ENCODE data around the gene AGBL4. TPM values are rescaled to one million over a fixed set of nuclear protein-coding genes. Genes with fewer than 3 reads are reported as not detected.

AGBL4 gene
- total RNA-seq, 1 donor from 2014 or later = not detected

GRCh38 chr1:49465486-49466185 is 558.1 kb downstream of the AGBL4 start:
- H3K36me3 Mint-ChIP-seq (ENCODE audit: unreplicated experiment) = no peaks in the 10 kb centered on the region
- no peak overlapping the region for H3K27ac Mint-ChIP-seq (ENCODE audit: unreplicated experiment)
- DNase-seq (ENCODE audit: extremely low spot score, unreplicated experiment) = no peak
- H3K9me3 Mint-ChIP-seq (ENCODE audit: unreplicated experiment) = peaks cover 41% of the 10 kb centered on the region
- H3K27me3 Mint-ChIP-seq (ENCODE audit: unreplicated experiment) = no peaks in the 10 kb centered on the region
- H3K4me1 Mint-ChIP-seq (ENCODE audit: unreplicated experiment) = no peaks in the 10 kb centered on the region
- no peak for TF ChIP-seq CTCF (IDR thresholded peaks at IDR 0.05)
- no peak overlapping the region for H3K4me3 Mint-ChIP-seq (ENCODE audit: unreplicated experiment)

GRCh38 chr1:49448200-49448599 is 575.6 kb downstream of the AGBL4 start:
- H3K27ac Mint-ChIP-seq (ENCODE audit: unreplicated experiment) = no peak overlapping the region
- no peak overlapping the region for H3K4me3 Mint-ChIP-seq (ENCODE audit: unreplicated experiment)
- TF ChIP-seq CTCF (IDR thresholded peaks at IDR 0.05) = no peak
- no peaks in the 10 kb centered on the region for H3K4me1 Mint-ChIP-seq (ENCODE audit: unreplicated experiment)
- peaks cover 1% of the 10 kb centered on the region for H3K36me3 Mint-ChIP-seq (ENCODE audit: unreplicated experiment)
- DNase-seq (ENCODE audit: extremely low spot score, unreplicated experiment) = no peak
- H3K9me3 Mint-ChIP-seq (ENCODE audit: unreplicated experiment) = peaks cover 57% of the 10 kb centered on the region
- H3K27me3 Mint-ChIP-seq (ENCODE audit: unreplicated experiment) = no peaks in the 10 kb centered on the region

- Mint-ChIP-seq H3K27me3 (ENCODE audit: unreplicated experiment) (no peaks in the 10 kb centered on the region), H3K27ac (ENCODE audit: unreplicated experiment) (no peak overlapping the region), H3K4me1 (ENCODE audit: unreplicated experiment) (no peaks in the 10 kb centered on the region), H3K36me3 (ENCODE audit: unreplicated experiment) (no peaks in the 10 kb centered on the region), H3K4me3 (ENCODE audit: unreplicated experiment) (no peak overlapping the region), H3K9me3 (ENCODE audit: unreplicated experiment) (peaks cover 46% of the 10 kb centered on the region)
- DNase-seq (ENCODE audit: extremely low spot score, unreplicated experiment) = no peak
- TF ChIP-seq CTCF (IDR thresholded peaks at IDR 0.05) = no peak
Measured at GRCh38 chr1:49436865-49437264, 586.9 kb downstream of the AGBL4 start.

GRCh38 chr1:49435291-49435690 is 588.5 kb downstream of the AGBL4 start:
- no peak for TF ChIP-seq CTCF (IDR thresholded peaks at IDR 0.05)
- H3K4me3 Mint-ChIP-seq (ENCODE audit: unreplicated experiment) = no peak overlapping the region
- no peaks in the 10 kb centered on the region for H3K4me1 Mint-ChIP-seq (ENCODE audit: unreplicated experiment)
- no peak overlapping the region for H3K27ac Mint-ChIP-seq (ENCODE audit: unreplicated experiment)
- no peaks in the 10 kb centered on the region for H3K27me3 Mint-ChIP-seq (ENCODE audit: unreplicated experiment)
- H3K9me3 Mint-ChIP-seq (ENCODE audit: unreplicated experiment) = peaks cover 49% of the 10 kb centered on the region
- H3K36me3 Mint-ChIP-seq (ENCODE audit: unreplicated experiment) = no peaks in the 10 kb centered on the region
- DNase-seq (ENCODE audit: extremely low spot score, unreplicated experiment) = no peak

GRCh38 chr1:49424782-49425181 is 599.0 kb downstream of the AGBL4 start:
- no peaks in the 10 kb centered on the region for H3K27me3 Mint-ChIP-seq (ENCODE audit: unreplicated experiment)
- no peaks in the 10 kb centered on the region for H3K36me3 Mint-ChIP-seq (ENCODE audit: unreplicated experiment)
- no peak for TF ChIP-seq CTCF (IDR thresholded peaks at IDR 0.05)
- H3K27ac Mint-ChIP-seq (ENCODE audit: unreplicated experiment) = no peak overlapping the region
- no peak overlapping the region for H3K4me3 Mint-ChIP-seq (ENCODE audit: unreplicated experiment)
- no peak for DNase-seq (ENCODE audit: extremely low spot score, unreplicated experiment)
- peaks cover 65% of the 10 kb centered on the region for H3K9me3 Mint-ChIP-seq (ENCODE audit: unreplicated experiment)
- no peaks in the 10 kb centered on the region for H3K4me1 Mint-ChIP-seq (ENCODE audit: unreplicated experiment)

Data from osteocyte (in vitro differentiated cells).